ENCODE data around the gene WHRN.
A peak's percentile ranks its signal among the peaks of the same experiment; 100 is the strongest.

WHRN gene

DNA sequence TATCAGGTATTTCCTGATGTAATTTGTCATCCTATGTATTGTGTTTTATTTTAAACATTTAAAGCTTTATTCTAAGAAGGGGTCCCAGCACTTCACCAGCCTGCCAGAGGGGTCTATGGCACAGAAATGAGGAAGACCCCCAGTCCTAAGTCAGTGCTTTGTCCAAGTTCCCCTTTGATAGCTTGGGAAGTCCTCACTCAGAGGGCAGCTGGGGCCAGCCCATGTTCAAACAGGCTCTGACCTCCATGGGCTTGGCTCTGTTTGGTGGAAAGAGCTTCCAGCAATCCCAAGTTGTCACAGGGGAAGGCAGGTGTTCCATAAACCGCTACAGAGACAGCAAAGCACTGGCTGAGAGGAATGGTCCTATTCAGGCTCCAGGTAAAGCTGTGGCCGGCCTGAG lies 90.9 kb downstream of the WHRN start:
- no peak for DNase-seq

DNA sequence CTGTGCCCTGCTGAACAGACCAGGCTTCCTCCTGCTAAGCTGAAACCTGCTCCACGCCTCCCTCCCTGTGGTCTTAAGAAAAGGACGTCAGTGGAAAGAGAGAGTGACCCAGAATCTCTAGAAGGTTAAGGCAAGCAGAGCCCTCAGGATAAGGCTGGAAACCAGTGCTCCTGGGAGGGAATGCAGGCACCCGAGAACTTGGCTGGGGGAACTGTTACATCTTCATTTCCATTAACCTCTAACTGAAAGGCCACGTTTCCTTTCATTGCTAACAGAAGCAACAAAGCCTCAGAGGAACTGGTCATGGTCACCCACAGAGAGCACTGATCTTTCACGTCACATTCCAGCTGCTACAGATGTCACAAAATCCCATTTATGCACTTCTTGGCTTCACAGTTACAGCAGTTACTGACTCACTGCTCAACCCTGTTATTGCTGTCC lies 91.4 kb downstream of the WHRN start:
- no peak for DNase-seq

DNA sequence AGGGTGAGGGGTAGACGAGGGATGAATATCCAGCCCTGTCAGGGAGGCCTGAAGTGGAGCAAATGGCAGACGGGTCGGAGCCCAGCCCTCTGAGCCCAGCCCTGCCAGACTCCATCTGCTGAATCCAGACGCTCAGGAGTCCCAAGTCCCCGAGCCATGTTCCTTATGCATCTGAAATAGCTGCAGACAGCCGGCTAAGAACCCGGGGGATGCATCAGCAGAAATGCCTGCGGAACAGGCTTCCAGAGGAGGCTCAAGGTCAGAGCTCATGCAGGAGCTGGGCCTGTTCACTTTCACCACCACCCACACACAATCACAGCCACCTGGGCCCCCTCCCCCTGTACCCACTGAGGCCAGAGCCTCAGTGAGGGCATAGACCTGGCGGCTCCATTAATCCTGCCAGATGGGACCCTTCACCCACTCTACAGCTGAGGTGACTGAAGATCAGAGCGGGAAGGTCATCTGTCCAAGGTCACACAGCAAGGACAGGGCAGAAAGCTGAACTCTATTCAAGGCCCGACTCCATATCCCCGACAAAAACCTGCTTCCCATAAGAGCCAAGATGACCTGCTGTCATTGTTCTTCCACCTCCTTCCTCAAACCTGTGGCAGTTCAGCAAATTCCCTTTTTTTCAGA lies 93.1 kb downstream of the WHRN start:
- no peak for DNase-seq

DNA sequence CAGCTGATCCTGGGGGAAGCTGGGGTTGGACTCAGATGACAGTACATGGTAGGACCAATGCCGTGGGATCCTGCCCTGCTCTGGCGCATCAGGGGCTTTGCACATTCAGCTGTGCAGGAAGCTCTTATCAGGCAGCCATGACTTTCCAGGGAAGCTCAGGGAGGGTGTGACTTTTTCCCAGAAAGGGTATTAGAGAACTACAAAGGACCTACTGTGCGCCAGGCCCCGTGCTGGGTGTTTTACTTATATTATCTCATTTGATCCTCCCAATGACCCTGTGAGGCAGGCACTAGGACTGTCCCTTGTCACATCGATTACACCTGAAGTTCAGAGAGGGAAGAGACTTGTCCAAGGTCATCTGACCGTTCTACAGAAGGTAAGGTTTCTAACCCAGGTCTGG lies 93.8 kb downstream of the WHRN start:
- DNase-seq, result no peak

DNA sequence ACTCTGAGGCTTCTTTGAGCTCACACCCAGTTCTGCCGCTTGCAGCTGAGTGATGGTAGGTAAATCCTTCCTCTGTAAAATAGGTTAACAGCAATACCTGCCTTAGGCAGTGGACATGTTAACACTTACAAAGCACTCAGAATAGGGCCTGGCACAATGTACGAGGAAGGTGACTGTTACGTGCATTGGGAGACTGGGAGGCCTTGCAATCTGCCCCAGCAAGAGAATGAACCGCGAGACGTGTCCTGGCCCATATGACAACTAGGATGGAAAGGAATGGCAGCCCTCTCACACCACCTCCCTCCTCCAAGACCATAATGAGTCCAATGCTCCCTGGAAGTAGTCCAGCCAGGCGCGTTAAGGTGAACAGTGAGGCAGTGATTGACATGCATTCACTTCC lies 94.4 kb downstream of the WHRN start:
- no peak for DNase-seq

DNA sequence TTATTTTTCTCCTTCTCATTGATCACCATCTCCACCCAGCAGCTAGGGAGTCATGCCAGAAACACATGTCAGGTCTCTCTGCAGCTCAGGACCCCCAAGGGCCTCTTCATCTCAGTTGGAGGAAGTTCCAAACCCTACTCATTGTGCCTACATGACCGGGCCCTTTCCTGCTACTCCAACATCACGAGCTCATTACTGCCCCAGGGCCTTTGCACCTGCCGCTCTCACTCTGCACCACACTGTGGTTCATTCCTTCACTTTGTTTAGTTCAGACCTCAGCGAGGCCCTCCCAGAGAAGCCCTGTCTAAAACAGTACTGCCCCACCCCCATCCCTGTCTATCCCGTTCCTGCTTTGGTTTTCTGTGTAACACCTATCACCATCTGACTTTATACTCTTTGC lies 95.4 kb downstream of the WHRN start:
- no peak for DNase-seq

DNA sequence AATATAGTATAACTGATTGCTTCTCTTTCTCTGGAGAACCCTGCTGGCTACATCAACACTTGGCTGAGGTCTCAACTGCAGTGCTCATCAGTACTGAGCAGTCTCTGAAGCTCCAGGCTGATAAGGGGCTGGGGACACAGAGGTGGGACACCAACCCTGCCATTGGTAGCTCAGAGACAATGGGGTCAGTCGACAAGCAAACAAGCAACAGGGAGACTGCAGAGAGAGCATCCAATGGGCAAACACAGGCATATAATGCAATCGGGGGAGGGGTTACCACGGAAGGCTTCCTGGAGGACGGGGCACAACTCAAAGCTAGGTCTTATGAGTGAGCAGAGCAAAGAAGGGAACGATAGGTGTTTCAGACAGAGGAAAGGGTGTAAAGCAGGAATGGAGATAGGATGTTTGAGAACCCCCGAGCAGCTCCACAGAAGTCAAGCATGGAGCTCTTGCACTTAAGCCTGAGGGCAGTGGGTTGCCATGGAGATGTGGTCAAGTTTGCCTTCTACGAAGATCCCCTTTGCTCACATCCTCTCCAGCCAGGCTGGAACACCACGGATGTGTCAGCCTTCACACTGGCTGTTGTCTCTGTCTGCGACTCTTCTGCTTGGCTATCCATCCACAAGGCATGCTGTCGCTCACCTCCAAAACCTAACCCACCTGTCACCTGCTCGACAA lies 96.0 kb downstream of the WHRN start:
- DNase-seq, result no peak

DNA sequence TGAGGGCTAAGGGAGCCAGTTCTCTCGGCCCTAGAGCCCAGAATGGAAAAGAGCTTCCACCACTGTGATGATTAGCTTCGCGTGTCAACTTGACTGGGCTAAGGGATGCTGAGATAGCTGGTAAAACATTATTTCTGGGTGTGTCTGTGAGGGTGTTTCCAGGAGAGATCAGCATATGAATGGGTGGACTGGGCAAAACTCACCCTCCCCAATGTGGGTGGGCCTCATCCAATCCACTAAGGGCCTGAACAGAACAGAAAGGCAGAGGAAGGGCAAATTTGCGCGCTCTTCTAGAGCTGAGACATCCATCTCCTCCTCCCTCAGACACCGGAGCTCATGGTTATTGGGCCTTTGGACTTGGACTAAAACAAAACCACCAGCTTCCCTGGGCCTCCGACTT lies 96.6 kb downstream of the WHRN start:
- no peak for DNase-seq

DNA sequence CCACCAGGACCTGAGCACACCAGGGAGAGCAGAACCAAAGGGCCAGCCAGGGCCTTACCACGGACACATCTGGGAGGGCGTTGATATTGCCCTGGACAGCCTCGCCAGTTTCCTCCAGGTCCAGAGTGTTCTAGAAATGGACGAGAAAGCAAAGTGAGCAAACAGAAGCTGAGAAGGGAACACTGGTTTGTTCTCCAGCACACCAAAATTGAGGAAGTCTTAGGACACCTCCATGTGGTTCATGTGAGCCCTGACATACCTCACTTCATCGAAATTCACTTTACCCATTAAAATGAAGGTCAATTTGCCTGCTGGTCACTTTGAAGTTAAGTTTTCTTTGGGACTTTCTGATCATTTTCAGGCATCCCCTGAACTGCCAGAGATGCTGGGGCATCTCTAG lies 97.4 kb downstream of the WHRN start:
- no peak for DNase-seq

DNA sequence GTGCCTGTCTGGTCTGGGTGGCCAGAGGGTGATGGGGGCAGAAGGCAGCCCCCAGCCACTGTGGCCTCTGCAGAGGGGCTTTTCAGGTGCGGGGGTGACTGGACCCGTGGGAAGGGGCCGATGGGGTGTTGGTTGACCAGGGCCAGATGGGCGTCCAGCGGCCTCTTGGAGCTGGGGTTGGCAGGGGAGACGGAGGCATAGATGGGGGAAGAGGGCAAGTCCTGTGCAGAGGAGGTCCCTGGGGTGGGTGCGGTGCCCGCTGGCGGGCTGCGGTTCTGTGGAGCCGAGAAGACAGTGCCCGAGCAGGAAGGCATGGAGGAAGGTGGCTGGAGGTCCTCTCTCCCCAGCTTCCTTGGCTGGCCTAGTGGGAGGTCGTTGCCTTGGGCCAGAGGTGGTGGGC lies 98.8 kb downstream of the WHRN start:
- no peak for DNase-seq

DNA sequence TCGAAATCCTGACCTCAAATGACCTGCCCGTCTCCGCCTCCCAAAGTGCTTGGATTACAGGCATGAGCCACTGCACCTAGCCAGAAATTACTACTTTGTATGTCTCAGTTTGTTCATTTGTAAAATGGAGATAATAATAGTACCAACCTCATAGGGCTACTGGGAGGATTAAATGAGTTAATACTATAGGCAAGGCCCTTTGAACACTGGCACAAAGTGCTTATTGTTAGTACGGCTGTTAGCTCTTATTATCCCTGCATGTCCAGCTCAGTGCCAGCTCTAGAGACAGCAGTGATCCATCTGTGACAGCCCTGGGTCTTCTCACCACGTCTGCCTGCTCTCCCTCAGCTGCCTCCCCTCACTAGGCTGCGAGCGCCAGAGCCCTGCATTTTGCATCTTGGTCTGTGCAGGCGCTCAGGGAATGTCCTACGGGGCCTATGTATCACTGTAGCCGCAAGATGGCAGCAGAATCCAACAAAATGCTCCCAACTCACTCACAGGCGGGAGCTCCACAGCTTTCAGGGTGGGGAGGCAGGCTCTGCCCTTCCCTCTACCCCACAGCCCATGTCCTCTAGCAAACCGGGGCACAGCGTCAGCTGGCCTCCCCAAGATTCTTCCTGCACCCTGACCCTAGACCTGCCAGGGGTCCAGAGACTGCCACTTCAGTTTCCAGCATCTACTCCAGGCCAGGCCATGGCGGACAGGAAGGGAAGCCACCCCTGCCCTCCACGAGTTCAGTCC lies 99.8 kb downstream of the WHRN start:
- DNase-seq, result no peak

DNA sequence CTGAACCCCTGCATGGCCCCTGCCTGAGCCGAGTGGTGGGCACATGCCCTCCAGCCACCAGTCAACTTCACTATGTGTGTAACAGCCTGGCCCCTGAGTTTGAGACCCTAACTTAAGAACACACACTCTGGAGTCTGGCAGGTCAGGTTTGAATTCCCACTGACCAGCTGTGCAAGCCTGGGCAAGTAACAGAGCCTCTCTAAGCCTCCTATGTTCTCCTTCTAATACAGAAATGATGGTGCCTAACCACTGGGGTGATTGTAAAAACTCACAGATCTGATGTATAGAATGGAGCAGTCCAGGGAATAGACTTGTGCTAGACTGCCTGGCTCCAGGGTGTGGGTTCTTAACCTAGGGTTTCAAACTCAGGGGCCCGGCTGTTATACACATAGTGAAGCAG lies 100.7 kb downstream of the WHRN start:
- no peak for DNase-seq

DNA sequence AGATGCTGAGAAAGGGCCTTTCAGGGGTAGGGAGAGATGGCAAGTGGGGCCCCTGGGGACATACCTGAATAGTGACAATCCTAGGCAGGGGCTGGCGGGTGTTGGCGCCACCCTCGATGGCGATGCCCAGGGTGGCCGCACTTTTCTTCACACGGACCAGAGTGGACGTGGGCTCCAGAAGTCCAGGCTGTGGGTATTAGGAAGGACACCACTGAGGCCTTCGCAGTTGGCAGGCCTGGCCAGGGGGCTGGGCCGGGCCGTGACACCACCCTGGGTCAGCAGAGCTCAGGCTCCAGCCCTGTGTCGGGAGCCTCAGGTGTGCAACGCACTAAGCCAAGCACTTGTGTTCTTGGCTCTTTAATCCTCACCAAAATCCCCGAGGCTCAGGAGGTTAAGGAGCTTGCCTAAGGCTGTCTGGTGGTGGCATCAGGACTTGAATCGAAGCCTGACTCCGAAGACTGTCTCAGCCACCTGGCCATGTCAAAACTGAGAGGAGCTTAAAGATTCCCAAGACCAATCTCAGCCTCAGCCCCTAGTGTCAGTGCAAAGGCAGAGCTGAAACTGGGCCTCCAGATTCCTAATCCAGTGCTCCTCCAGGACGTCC lies 102.0 kb downstream of the WHRN start:
- DNase-seq, result no peak

DNA sequence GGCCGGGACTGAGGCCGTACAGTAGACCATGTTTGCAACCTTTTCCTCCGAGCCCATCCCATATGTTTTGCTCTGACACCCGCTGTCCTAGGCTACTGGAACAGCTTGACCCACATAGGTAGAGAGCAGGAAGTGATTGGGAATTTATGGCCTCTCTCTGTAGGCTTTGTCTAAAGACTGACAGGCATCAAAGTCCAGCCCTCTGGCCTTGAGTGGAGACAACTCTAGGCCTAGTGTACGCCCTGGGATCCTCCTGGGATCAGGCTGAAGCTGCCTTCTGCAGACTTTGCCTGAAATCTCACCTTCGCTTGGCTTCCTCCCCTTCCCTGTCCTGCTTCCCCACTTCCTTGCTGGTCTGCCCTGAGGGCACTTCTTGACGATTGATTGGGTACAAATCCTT lies 103.9 kb downstream of the WHRN start:
- DNase-seq, result no peak

DNA sequence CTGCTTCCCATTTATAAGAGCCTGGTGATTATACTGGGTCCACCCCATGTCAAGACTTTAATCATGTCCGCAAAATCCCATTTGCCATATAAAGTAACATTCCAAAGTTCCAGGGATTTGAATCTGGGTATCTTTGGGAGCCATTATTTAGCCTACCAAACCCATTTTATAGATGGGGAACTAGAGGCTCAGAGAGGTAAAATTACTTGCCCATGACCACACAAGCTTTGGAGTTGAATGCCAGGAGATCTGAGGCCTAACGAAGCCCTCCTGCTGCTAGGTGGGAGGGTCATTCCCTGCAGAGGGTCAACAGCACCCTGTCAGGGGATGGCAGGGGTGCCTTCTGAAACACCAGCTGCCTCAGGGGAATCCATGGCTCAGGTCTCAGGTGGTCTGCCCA lies 104.5 kb downstream of the WHRN start:
- DNase-seq, result no peak

DNA sequence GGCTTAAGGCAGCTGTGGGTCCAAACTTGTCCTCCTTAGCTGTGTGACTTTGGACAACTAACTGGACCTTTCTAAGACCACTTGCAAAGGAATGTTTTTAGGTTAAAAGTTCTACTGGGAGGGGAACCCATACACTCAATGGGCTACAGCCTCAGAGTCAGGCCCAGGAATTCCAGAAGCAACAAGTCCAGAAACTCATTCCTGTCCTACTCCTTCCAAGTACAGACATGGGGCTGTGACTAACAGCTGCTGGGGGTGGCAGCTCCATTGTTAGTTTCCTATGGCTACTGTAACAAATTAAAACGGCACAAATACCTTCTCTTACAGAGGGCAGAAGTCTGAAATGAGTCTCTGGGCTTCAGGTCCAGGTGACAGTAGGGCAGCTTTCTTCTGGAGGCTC lies 105.1 kb downstream of the WHRN start:
- DNase-seq, result no peak

DNA sequence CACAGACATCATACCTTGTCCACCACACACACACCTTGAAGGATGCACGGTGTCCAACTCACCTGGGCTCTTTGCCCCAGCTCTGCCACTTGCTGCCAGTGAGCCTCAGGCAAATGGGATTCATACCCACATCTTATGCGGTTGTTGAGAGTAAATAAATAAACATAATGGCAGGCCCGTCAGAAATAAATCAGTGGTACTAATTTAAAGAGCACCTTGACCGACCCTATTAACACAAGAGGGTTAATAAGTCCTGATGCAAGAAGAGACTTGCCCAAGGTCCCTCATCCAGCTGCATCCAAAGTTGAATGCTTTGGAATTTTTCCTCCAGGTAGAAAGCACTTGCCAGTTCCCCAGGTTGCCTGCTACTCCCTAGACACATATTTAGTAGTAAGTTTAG lies 105.9 kb downstream of the WHRN start:
- DNase-seq, result no peak

DNA sequence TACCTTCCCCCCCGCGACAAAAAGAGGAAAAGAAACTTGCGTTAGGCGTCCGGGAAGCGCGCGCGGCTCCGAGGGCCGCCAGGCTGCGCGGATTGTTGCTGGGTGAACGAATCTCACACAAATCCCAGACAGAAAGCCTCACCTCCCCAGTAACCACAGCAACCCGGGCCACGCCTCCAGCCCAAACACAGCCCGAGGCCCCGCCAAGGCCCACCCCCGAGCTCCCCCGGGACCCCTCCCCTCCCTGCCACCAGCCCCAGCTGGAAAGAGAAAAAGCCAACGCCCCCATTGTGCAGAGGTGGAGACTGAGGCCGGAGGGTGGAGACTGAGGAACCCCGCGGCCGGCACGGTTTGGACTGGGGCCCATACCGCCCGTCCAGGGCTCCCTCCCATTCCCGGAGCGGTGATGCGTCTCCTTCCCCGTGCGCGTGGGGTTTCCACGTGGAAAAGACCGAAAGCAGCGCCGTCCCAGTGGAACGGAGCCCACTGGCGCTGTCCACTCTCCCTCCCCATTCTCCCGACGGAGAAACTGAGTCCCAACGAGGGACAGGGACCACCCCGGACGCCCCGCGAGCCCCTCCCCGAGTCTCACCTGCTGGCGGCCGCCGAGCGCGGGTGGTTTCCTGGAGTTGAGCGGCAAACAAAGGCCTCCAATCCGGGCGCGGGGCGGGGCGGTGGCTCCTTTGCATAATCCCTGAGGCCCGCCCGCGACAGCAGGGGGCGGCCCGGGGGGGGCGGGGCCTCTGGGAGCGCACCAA lies 107.2 kb downstream of the WHRN start:
- DNase-seq, result peak; percentile 38

DNA sequence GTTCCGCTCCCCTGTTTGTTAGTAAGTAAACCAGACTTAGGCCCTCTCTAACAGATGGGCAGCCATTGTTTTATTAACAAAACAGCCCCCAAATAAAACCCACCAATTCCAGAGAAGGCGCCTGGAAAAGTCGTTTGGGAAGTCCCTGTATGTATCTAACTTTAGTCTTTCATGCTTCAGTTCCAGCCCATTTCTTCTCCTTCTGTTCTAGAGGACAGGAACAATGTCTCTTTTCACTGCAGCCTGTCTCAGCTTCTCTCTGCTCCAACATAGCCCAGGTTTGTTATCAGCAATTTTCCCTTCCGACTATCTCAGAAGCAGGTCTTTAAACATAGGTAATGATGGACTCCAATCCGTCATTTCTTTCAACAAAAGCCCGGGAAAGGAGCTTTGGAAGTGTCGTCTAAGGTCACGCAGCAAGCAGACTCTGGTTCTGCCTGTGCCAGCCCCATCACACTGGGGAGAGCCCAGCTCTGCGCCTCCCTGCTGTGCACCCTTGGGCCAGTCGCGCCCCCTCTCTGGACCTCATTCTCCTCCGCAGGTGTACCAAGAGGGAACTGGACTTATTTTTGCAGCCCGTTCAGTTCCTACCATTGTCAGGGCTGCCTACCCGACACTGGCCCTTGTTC lies 107.9 kb downstream of the WHRN start:
- DNase-seq, result no peak

DNA sequence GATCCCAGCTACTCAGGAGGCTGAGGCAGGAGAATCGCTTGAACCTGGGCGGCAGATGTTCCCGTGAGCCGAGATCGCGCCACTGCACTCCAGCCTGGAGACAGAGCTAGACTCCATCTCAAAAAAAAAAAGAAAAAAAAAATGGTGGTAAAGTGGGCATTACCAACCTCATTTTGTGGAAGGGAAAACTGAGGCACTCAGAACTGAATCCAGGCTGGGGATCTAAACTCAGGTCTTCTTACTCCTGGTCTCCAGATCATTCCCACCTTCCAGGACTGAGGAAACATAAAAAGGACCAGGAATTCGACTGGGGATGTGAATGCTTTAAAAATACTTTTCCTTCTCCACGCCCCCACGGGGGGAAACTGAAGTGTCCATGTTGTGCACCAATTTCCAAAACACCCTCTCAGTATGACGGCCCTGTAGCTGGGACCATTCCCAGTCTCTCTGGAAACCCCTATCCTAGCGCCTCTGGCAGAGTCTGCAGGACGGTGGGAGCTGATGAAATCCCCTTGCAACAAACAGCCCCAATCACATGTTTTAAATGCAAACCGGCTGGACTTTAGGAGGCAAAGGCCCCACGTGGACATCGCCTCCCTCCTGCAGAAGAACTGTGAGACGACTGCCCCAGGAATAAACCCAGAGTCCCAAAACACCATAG lies 108.6 kb downstream of the WHRN start:
- no peak for DNase-seq

DNA sequence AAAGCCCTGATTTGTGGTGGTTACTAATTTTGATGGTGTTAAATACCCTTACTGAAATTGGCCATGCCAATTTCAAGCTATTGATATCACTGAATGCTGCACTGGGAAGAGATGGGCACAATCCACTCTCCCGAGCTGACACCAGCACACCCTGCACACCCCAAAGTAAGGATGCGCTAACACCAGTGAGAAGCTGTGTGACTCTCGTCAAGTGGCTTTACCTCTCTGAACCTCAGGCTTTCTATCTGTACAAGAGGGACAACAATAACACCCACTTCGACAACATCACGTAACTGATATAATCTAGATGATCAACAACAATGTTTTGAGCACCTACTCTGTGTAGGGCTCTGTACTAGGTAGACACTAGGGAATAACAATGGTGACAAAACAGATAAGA lies 109.5 kb downstream of the WHRN start:
- no peak for DNase-seq

DNA sequence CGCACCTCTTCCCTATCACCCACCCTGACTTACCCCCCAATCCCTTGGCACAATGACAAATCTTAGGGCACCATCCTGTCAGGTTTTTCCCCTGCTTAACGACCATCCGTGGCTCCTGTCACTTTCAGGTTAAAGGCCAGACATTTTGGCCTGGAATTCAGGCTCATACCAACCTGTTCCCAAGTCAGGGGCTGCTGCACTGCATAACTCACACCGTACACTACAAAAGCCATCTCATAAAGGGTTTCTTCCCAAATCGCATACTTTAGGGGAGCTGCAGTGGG lies 110.0 kb downstream of the WHRN start:
- DNase-seq, result no peak

Measured in cortex of kidney (tissue), 1 donor.